ENCODE data around the gene CUX1.

CUX1 gene

DNA sequence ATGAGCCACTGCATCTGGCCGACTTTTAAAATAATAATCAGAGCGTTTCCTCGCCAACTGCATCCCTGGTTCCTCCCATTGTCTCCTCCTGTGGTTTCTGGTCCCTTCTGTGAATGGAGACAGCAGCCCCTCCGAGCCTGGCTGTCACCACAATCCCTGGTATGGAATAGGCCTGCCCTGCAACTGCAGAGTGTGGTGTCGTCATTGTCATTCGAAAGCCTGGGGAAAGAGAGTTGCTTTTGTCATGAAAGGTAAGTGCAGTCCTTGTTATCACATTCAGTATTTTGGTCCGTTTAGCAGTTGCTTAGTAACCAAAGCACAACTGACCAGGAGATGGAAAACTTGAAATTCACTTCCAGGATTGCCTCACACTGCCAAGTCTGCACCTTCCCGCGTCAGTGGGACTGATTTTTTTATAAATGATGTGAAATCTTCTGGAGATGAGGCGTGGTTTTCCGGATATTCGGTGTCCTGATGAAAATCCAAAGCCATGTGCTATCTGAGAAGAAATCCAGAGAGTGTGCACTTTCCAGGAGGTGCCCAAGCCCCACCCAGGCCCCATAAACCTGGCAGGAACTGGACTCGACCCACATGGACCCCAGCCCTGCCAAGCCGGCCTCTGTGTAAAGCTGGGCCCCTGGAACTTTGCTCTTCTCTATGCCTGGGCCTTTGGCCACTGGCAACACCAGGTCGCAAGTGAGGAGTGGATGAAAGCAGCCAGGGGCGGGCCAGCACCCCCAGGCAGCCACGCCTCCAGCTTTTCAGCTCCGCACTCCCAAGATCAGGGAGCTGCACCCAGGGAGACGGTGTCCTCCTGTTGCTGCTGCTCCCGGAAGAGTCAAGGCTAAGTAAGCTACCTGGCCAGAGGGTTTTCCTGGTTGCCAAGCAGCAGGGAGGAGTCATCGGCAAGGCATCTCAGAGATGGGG is 335.5 kb downstream of the CUX1 start:
- Histone ChIP-seq H3K4me3 (ENCODE audit: low read depth, low read length) (no peak overlapping the region), H3K36me3 (ENCODE audit: control insufficient read depth in 2 of 2, insufficient read depth in 1 of 2, low read length in 2 of 2) (peaks cover 0 to 4% of the 10 kb centered on the region in 2 experiments; a peak in 1 of 3 replicates), H3K27ac (ENCODE audit: extremely low read depth, low read depth, low read length) (no peak overlapping the region), H3K9me3 (ENCODE audit: control insufficient read depth, insufficient read depth, low read depth, low read length) (no peaks in the 10 kb centered on the region), H3K4me1 (ENCODE audit: control insufficient read depth, insufficient read depth, low read length) (no peaks in the 10 kb centered on the region; the same call in 1 of the 2 replicates)
- POLR2A ChIA-PET = no interaction called here
- TF ChIP-seq ZNF155 (tag by site-specific recombination; IDR thresholded peaks at IDR 0.05) (no peak), KLF1 (tag by site-specific recombination; IDR thresholded peaks at IDR 0.05) (no peak), ZNF658 (tag by site-specific recombination; IDR thresholded peaks at IDR 0.05) (no peak), ZNF600 (tag by site-specific recombination; IDR thresholded peaks at IDR 0.05) (peak; percentile 54; the same call in 1 of the 2 replicates), HOXD13 (CRISPR knock-in tag; IDR thresholded peaks at IDR 0.05; ENCODE audit: borderline replicate concordance) (0 out of 2 replicates have a peak, but pooled peaks have one; percentile 16), ZBTB7A (tag by site-specific recombination; IDR thresholded peaks at IDR 0.05; ENCODE audit: low read depth) (no peak)
- TF ChIP-seq, protein P1, sequence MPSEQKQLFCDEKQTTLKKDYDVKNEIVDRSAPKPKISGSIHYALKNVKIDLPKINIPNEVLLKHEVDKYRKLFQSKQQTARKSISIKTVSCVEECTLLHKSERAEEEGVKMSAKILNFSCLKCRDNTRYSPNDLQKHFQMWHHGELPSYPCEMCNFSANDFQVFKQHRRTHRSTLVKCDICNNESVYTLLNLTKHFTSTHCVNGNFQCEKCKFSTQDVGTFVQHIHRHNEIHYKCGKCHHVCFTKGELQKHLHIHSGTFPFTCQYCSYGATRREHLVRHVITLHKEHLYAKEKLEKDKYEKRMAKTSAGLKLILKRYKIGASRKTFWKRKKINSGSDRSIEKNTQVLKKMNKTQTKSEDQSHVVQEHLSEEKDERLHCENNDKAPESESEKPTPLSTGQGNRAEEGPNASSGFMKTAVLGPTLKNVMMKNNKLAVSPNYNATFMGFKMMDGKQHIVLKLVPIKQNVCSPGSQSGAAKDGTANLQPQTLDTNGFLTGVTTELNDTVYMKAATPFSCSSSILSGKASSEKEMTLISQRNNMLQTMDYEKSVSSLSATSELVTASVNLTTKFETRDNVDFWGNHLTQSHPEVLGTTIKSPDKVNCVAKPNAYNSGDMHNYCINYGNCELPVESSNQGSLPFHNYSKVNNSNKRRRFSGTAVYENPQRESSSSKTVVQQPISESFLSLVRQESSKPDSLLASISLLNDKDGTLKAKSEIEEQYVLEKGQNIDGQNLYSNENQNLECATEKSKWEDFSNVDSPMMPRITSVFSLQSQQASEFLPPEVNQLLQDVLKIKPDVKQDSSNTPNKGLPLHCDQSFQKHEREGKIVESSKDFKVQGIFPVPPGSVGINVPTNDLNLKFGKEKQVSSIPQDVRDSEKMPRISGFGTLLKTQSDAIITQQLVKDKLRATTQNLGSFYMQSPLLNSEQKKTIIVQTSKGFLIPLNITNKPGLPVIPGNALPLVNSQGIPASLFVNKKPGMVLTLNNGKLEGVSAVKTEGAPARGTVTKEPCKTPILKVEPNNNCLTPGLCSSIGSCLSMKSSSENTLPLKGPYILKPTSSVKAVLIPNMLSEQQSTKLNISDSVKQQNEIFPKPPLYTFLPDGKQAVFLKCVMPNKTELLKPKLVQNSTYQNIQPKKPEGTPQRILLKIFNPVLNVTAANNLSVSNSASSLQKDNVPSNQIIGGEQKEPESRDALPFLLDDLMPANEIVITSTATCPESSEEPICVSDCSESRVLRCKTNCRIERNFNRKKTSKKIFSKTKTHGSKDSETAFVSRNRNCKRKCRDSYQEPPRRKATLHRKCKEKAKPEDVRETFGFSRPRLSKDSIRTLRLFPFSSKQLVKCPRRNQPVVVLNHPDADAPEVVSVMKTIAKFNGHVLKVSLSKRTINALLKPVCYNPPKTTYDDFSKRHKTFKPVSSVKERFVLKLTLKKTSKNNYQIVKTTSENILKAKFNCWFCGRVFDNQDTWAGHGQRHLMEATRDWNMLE (tag by site-specific recombination; conservative IDR thresholded peaks at IDR 0.05; ENCODE audit: low read depth) = no peak
- CTCF ChIA-PET = interaction anchor here (1.3 kb wide), 1 partner anchor 24 kb away, joined by 3 read pairs; no protein-coding TSS in a partner anchor

DNA sequence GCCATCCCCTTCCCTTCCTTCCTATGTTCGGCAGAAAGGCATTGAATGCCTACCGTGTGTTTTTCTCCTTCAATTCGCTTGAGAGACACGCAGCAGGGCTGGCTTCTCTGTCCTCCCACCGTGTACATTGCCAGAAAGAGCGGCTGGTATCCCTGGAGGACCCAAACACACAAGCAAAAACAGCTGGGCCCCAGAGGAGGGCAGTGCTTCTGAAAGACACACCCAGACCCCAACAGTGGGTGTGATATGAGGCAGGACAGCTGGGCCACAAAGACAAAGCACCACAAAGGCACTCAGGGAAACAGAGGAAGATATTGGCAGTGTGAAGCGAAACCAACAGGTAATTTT is 336.1 kb downstream of the CUX1 start:
- H3K27ac ChIP-seq (ENCODE audit: extremely low read depth, low read depth, low read length) = no peak overlapping the region
- ChIA-PET CTCF (interaction anchor here (0.7 to 1.3 kb wide), 2 partner anchors 23 to 34 kb away, joined by 3 read pairs; no protein-coding TSS in a partner anchor), POLR2A (no interaction called here)
- no peaks in the 10 kb centered on the region for H3K9me3 ChIP-seq (ENCODE audit: control insufficient read depth, insufficient read depth, low read depth, low read length)
- no peak overlapping the region for H3K4me3 ChIP-seq (ENCODE audit: low read depth, low read length)
- H3K4me1 ChIP-seq (ENCODE audit: control insufficient read depth, insufficient read depth, low read length) = no peaks in the 10 kb centered on the region; the same call in 1 of the 2 replicates
- peaks cover 0 to 4% of the 10 kb centered on the region in 2 experiments; a peak in 1 of 3 replicates for H3K36me3 ChIP-seq (ENCODE audit: control insufficient read depth in 2 of 2, insufficient read depth in 1 of 2, low read length in 2 of 2)
- TF ChIP-seq, protein P2, sequence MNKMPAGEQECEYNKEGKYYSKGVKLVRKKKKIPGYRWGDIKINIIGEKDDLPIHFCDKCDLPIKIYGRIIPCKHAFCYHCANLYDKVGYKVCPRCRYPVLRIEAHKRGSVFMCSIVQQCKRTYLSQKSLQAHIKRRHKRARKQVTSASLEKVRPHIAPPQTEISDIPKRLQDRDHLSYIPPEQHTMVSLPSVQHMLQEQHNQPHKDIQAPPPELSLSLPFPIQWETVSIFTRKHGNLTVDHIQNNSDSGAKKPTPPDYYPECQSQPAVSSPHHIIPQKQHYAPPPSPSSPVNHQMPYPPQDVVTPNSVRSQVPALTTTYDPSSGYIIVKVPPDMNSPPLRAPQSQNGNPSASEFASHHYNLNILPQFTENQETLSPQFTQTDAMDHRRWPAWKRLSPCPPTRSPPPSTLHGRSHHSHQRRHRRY (tag by site-specific recombination; IDR thresholded peaks at IDR 0.05) = no peak
- TF ChIP-seq ZNF514 (tag by site-specific recombination; IDR thresholded peaks at IDR 0.05) (no peak), MZF1 (tag by site-specific recombination; IDR thresholded peaks at IDR 0.05; ENCODE audit: borderline replicate concordance) (no peak), ZNF211 (tag by site-specific recombination; IDR thresholded peaks at IDR 0.05; ENCODE audit: low read depth) (no peak), ZBTB20 (tag by site-specific recombination; IDR thresholded peaks at IDR 0.05) (no peak), ZNF664 (tag by site-specific recombination; IDR thresholded peaks at IDR 0.05) (no peak), ZNF266 (tag by site-specific recombination; IDR thresholded peaks at IDR 0.05; ENCODE audit: low read depth) (no peak), ZNF239 (tag by site-specific recombination; IDR thresholded peaks at IDR 0.05) (no peak), EGR2 (tag by site-specific recombination; IDR thresholded peaks at IDR 0.05; ENCODE audit: low read depth) (no peak), ZNF133 (tag by site-specific recombination; IDR thresholded peaks at IDR 0.05) (no peak), ZFP37 (tag by site-specific recombination; IDR thresholded peaks at IDR 0.05) (no peak), ZNF530 (tag by site-specific recombination; IDR thresholded peaks at IDR 0.05; ENCODE audit: low read depth) (no peak), ZNF48 (tag by site-specific recombination; IDR thresholded peaks at IDR 0.05) (no peak), ZNF184 (tag by site-specific recombination; IDR thresholded peaks at IDR 0.05) (no peak)
- TF ChIP-seq, protein P3, sequence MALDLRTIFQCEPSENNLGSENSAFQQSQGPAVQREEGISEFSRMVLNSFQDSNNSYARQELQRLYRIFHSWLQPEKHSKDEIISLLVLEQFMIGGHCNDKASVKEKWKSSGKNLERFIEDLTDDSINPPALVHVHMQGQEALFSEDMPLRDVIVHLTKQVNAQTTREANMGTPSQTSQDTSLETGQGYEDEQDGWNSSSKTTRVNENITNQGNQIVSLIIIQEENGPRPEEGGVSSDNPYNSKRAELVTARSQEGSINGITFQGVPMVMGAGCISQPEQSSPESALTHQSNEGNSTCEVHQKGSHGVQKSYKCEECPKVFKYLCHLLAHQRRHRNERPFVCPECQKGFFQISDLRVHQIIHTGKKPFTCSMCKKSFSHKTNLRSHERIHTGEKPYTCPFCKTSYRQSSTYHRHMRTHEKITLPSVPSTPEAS (tag by site-specific recombination; IDR thresholded peaks at IDR 0.05) = no peak
- TF ChIP-seq, protein P4, sequence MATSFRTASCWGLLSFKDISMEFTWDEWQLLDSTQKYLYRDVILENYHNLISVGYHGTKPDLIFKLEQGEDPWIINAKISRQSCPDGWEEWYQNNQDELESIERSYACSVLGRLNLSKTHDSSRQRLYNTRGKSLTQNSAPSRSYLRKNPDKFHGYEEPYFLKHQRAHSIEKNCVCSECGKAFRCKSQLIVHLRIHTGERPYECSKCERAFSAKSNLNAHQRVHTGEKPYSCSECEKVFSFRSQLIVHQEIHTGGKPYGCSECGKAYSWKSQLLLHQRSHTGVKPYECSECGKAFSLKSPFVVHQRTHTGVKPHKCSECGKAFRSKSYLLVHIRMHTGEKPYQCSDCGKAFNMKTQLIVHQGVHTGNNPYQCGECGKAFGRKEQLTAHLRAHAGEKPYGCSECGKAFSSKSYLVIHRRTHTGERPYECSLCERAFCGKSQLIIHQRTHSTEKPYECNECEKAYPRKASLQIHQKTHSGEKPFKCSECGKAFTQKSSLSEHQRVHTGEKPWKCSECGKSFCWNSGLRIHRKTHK (tag by site-specific recombination; IDR thresholded peaks at IDR 0.05) = no peak
- TF ChIP-seq, protein P5, sequence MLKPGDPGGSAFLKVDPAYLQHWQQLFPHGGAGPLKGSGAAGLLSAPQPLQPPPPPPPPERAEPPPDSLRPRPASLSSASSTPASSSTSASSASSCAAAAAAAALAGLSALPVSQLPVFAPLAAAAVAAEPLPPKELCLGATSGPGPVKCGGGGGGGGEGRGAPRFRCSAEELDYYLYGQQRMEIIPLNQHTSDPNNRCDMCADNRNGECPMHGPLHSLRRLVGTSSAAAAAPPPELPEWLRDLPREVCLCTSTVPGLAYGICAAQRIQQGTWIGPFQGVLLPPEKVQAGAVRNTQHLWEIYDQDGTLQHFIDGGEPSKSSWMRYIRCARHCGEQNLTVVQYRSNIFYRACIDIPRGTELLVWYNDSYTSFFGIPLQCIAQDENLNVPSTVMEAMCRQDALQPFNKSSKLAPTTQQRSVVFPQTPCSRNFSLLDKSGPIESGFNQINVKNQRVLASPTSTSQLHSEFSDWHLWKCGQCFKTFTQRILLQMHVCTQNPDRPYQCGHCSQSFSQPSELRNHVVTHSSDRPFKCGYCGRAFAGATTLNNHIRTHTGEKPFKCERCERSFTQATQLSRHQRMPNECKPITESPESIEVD (tag by site-specific recombination; IDR thresholded peaks at IDR 0.05) = no peak
